ENCODE results near the gene MEIS2.
"Not testable (repeated sequence)": the region's sequence is repeated elsewhere in the genome, so short reads cannot be mapped to it uniquely, and the experiment has no call there.

MEIS2 gene

GRCh38 chr15:37004373-37004869 is 95.9 kb downstream of the MEIS2 start:
- DNase-seq: no peak

- DNase-seq: no peak
Measured at GRCh38 chr15:37002041-37002672, 98.2 kb downstream of the MEIS2 start.

- no peak for DNase-seq
Measured at GRCh38 chr15:37001417-37001816, 98.9 kb downstream of the MEIS2 start.

- no peak for DNase-seq
Measured at GRCh38 chr15:36999778-37000177, 100.6 kb downstream of the MEIS2 start.

- no peak for DNase-seq
Measured at GRCh38 chr15:36996538-36997181, 103.7 kb downstream of the MEIS2 start.

GRCh38 chr15:36996121-36996520 is 104.2 kb downstream of the MEIS2 start:
- DNase-seq: no peak

GRCh38 chr15:36994790-36995189 is 105.6 kb downstream of the MEIS2 start:
- DNase-seq: no peak

GRCh38 chr15:36992454-36992853 is 107.9 kb downstream of the MEIS2 start:
- no peak for DNase-seq

GRCh38 chr15:36988947-36989346 is 111.4 kb downstream of the MEIS2 start:
- no peak for DNase-seq

GRCh38 chr15:36982430-36982829 is 117.9 kb downstream of the MEIS2 start:
- DNase-seq: no peak

- DNase-seq: not testable (repeated sequence)
Measured at GRCh38 chr15:36980281-36980680, 120.1 kb downstream of the MEIS2 start.

- no peak for DNase-seq
Measured at GRCh38 chr15:36978625-36979024, 121.7 kb downstream of the MEIS2 start.

- no peak for DNase-seq
Measured at GRCh38 chr15:36978126-36978525, 122.2 kb downstream of the MEIS2 start.

GRCh38 chr15:36977659-36978058 is 122.7 kb downstream of the MEIS2 start:
- no peak for DNase-seq

GRCh38 chr15:36972704-36973103 is 127.6 kb downstream of the MEIS2 start:
- no peak for DNase-seq

GRCh38 chr15:36970522-36970921 is 129.8 kb downstream of the MEIS2 start:
- DNase-seq: no peak

- DNase-seq: no peak
Measured at GRCh38 chr15:36967929-36968328, 132.4 kb downstream of the MEIS2 start.

- no peak for DNase-seq
Measured at GRCh38 chr15:36966708-36967107, 133.6 kb downstream of the MEIS2 start.

- no peak for DNase-seq
Measured at GRCh38 chr15:36965570-36966342, 134.6 kb downstream of the MEIS2 start.

GRCh38 chr15:36964626-36965025 is 135.7 kb downstream of the MEIS2 start:
- no peak for DNase-seq

GRCh38 chr15:36961956-36962355 is 138.4 kb downstream of the MEIS2 start:
- no peak for DNase-seq

- DNase-seq: no peak
Measured at GRCh38 chr15:36960947-36961227, 139.5 kb downstream of the MEIS2 start.

GRCh38 chr15:36960179-36960946 is 140.0 kb downstream of the MEIS2 start:
- DNase-seq: no peak
